ENCODE measurements around the gene NRP1.

The NRP1 gene

DNA sequence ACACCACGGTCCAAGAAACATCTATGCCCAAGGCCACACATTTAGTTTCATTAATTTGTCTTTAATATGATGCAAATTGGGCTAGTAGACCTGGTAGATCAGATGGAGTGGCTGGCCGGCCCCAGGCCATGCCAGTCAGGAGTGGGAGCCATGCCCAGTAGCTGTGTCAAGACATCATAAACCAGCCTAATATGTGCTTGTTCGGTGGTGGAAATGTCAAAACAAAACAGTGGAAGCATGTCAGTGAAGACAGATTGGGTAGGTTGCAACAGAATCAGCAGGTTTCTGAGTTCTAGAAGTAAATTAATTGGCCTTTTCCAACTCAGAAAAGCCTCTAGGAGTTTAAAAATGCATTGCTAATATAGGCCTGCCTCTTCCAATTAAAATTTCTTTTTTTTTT is 124.7 kb downstream of the NRP1 start:
- no peak for DNase-seq (ENCODE audit: low read depth)
- no peak for TF ChIP-seq CTCF (conservative IDR thresholded peaks at IDR 0.05; ENCODE audit: low read depth, low read length)
- no peak overlapping the region for H3K4me3 ChIP-seq (ENCODE audit: low read depth, low read length)

- H3K4me3 ChIP-seq (ENCODE audit: low read depth, low read length) = no peak overlapping the region
- DNase-seq (ENCODE audit: low read depth) = no peak
- TF ChIP-seq CTCF (conservative IDR thresholded peaks at IDR 0.05; ENCODE audit: low read depth, low read length) = no peak
These were observed 126.3 kb downstream of the NRP1 start for GRCh38 chr10:33208166-33208565.

- DNase-seq (ENCODE audit: low read depth) = no peak
- TF ChIP-seq CTCF (conservative IDR thresholded peaks at IDR 0.05; ENCODE audit: low read depth, low read length) = no peak
- no peak overlapping the region for H3K4me3 ChIP-seq (ENCODE audit: low read depth, low read length)
These were observed 130.4 kb downstream of the NRP1 start for GRCh38 chr10:33204031-33204430.

DNA sequence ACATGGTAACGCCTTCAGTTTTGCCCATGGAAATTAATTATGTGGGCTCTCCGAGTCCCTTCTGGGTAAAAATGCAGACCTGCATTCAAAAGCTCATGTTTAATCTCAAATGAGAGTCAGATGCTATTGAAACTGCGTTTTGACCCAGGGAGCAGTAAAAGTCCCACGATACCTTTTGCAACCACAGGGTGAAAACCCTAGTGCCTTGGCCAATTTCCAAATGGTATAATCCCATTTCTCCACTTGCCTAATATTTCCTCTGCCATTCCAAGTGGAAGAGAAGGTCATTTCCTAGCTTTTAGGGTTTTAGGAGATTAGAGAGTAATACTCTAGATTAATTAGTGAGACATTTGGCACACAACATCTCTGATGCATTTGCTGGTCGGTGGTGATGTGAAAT is 132.5 kb downstream of the NRP1 start:
- no peak for TF ChIP-seq CTCF (conservative IDR thresholded peaks at IDR 0.05; ENCODE audit: low read depth, low read length)
- no peak overlapping the region for H3K4me3 ChIP-seq (ENCODE audit: low read depth, low read length)
- DNase-seq (ENCODE audit: low read depth) = no peak

DNA sequence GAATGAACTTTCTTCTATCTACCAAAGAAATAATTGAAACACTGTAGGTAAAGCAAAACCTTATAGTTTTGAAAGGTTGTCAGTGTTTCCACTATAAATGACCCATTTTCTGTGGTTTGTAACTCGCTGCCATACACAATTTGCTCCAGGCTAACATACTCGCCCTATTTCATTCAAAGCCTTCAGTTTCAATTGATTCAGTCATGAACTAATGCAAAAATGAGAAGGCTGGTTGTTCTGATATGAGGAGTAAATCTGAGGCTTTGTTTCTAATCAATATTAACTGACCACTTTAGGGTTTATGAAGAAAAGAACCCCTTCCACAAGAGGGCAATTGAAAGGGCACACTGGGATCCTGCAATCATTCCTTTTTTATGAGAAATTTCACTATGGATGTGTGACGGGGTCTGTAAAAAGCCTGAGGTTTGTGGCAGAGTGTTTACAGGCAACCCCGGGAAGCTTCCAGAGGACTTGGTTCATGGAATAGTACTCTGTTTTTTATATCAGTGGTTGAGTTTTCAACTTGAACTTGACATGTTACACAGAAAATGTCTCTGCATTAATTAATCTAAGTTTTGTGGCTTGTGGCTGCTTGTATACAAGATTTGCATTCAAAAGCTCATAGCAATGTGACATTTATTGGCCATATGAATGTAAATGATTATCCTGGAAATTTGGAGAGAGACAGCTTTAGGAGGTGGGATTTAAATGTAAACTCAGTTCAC is 133.2 kb downstream of the NRP1 start:
- TF ChIP-seq CTCF (conservative IDR thresholded peaks at IDR 0.05; ENCODE audit: low read depth, low read length) = no peak
- no peak overlapping the region for H3K4me3 ChIP-seq (ENCODE audit: low read depth, low read length)
- DNase-seq (ENCODE audit: low read depth) = no peak

DNA sequence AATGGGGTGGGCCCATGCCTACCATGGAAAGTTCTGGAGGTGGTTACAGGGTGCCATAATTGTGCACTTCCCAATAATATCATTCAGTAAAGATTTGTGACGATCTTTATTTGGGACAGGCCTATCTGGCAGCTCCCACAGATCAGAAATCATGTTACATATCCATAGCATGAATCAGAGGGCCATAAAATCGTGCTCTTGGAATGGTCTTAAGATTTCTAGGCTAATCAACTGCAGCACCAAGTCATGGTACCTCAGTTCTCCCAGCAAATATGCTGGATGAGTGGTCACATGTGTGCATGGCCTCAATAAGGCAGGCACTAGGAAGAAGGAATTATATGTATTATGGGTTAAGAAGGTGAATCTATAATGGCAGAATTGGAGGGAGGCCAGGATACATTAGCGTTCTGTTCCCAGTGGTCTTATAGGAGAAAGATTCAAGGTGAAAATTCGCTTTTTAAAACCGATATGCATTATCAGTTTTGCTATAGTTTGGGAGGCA is 134.7 kb downstream of the NRP1 start:
- no peak overlapping the region for H3K4me3 ChIP-seq (ENCODE audit: low read depth, low read length)
- no peak for TF ChIP-seq CTCF (conservative IDR thresholded peaks at IDR 0.05; ENCODE audit: low read depth, low read length)
- no peak for DNase-seq (ENCODE audit: low read depth)

DNA sequence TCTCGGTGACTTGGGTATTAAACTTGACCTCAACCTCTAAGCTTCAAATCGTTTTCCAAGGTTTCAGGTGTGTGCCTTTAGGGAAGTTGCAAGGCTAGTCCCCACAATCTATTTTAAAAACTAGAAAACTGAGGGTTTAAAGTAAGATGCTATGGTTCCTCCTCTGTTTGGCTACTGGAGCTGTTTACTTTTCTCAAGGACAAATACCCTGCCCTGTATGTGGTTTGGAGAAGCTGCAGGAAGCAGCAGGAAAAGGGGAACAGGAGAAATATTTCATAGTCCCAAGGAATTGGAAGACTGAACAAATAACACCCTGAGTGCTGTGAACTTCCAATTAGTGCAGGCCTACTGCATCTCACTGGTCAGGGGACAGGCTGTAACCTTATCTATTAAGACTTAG is 135.9 kb downstream of the NRP1 start:
- TF ChIP-seq CTCF (conservative IDR thresholded peaks at IDR 0.05; ENCODE audit: low read depth, low read length) = no peak
- DNase-seq (ENCODE audit: low read depth) = no peak

More for the DNA sequence above, 135.9 kb downstream of the NRP1 start:
- H3K4me3 ChIP-seq (ENCODE audit: low read depth, low read length) = no peak overlapping the region
